ENCODE data around the gene KSR1.

The KSR1 gene

DNA sequence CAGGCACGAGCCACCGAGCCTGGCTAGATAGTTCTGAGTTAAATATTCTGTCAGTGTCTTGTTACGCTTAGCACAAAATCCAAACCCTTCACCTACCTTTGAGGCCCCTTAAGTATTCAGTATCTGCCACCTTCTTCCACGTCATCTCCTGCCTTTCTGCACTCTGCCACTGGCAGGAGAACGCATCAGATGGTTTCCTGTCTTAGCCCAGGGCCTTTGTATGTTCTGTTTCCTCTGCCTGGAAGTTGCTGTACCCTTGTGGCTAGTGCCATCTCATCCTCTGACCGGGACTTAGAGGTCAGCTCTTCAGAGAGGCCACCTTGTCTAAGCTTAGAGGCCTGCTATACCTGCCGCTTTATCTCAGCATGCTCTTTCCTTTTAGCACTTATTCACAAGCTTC is 107.3 kb downstream of the KSR1 start:
- CTCF ChIA-PET, result interaction anchor here (1.7 kb wide), 1 partner anchor 11 kb away, joined by 5 read pairs; no protein-coding TSS in a partner anchor
- POLR2A ChIA-PET, result interaction anchor here (0.6 kb wide), 1 partner anchor 17 kb away, joined by 3 read pairs; no protein-coding TSS in a partner anchor
- TF ChIP-seq ZNF384 (IDR thresholded peaks at IDR 0.05) (no peak), FOXM1 (IDR thresholded peaks at IDR 0.05; ENCODE audit: borderline replicate concordance) (no peak)
- no peak for DNase-seq (ENCODE audit: extremely low spot score)

DNA sequence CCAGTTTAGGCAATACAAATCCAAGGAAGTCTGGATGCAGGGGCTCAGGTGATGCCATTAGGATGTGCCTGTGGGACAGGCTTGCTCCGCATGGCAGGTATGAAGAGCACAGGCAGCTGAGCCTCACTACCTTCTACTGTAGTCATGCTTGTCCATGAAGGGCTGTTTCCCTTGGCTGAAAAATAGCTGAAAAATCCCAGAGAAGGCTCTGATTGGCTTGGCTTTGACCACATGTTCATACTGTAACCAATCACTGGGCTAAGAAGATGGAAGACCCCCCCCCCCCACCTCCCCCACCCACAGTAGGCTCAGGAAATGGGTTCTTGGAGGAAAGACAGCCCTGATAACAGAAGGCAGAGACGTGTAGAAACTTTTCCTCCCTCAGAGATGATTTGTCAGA is 108.2 kb downstream of the KSR1 start:
- DNase-seq (ENCODE audit: extremely low spot score), result no peak
- CTCF ChIA-PET, result interaction anchor here (1.7 kb wide), 1 partner anchor 10 kb away, joined by 5 read pairs; no protein-coding TSS in a partner anchor
- POLR2A ChIA-PET, result no interaction called here
- no peak for TF ChIP-seq HDGF (IDR thresholded peaks at IDR 0.05; ENCODE audit: borderline replicate concordance)

DNA sequence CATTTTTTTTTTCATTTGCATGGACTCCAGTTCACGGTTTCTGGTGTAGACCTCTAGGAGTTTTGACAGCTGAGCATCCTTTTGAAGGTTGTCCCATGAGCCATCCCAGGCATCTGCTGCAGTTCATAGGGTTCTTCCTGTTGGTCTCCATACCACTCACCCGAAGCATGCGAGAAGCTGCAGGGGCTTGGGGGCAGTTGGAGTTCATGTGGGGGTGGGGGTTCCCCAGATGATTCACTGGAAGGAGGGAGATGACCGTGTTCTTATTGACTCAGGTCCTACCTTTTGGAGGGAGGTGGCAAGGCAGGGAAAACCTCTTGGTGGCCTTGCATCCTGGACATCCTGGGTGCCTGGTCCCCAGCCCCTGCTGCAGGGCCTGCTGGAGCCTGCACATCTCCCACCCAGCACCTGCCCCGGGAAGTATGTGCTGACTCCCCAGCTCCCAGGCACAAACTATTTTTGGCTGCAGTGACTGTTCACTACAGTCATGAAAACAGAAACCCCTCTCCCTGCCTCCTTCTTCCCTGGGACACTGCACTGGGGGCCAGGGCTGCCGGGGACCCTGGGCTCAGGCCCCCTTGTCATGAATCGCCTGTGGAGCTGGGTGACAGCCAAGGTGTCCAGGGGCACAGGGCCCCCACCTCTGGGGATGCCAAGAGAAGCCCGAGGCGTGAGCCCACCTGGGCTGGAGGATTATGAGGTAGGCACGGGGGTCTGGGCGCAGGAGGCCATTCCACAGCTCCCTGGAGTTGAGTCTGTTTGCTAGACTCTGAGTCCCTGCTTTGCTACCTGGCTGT is 109.8 kb downstream of the KSR1 start:
- CTCF ChIA-PET, result interaction anchor here (0.6 to 1.5 kb wide), 4 partner anchors 14 to 1066 kb away, joined by 3 to 4 read pairs (median 3); partner anchors contain the start of gene KSR1
- TF ChIP-seq LEF1 (IDR thresholded peaks at IDR 0.05; ENCODE audit: borderline replicate concordance) (no peak), FOXM1 (IDR thresholded peaks at IDR 0.05; ENCODE audit: borderline replicate concordance) (no peak), ZNF384 (IDR thresholded peaks at IDR 0.05) (no peak), SUZ12 (IDR thresholded peaks at IDR 0.05) (no peak), FOXA1 (IDR thresholded peaks at IDR 0.05) (no peak), CTBP1 (IDR thresholded peaks at IDR 0.05; ENCODE audit: borderline replicate concordance) (no peak), SP1 (IDR thresholded peaks at IDR 0.05) (no peak), HDGF (IDR thresholded peaks at IDR 0.05; ENCODE audit: borderline replicate concordance) (no peak), TARDBP (IDR thresholded peaks at IDR 0.05) (no peak), ARNT (IDR thresholded peaks at IDR 0.05) (no peak), FOXK2 (IDR thresholded peaks at IDR 0.05) (no peak), L3MBTL2 (conservative IDR thresholded peaks at IDR 0.05) (no peak), NFRKB (IDR thresholded peaks at IDR 0.05) (no peak), ELF4 (IDR thresholded peaks at IDR 0.05) (no peak), BHLHE40 (IDR thresholded peaks at IDR 0.05; ENCODE audit: borderline replicate concordance) (no peak)
- TF ChIP-seq, protein P1, sequence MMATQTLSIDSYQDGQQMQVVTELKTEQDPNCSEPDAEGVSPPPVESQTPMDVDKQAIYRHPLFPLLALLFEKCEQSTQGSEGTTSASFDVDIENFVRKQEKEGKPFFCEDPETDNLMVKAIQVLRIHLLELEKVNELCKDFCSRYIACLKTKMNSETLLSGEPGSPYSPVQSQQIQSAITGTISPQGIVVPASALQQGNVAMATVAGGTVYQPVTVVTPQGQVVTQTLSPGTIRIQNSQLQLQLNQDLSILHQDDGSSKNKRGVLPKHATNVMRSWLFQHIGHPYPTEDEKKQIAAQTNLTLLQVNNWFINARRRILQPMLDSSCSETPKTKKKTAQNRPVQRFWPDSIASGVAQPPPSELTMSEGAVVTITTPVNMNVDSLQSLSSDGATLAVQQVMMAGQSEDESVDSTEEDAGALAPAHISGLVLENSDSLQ (IDR thresholded peaks at IDR 0.05), result no peak
- POLR2A ChIA-PET, result no interaction called here
- DNase-seq (ENCODE audit: extremely low spot score), result no peak

DNA sequence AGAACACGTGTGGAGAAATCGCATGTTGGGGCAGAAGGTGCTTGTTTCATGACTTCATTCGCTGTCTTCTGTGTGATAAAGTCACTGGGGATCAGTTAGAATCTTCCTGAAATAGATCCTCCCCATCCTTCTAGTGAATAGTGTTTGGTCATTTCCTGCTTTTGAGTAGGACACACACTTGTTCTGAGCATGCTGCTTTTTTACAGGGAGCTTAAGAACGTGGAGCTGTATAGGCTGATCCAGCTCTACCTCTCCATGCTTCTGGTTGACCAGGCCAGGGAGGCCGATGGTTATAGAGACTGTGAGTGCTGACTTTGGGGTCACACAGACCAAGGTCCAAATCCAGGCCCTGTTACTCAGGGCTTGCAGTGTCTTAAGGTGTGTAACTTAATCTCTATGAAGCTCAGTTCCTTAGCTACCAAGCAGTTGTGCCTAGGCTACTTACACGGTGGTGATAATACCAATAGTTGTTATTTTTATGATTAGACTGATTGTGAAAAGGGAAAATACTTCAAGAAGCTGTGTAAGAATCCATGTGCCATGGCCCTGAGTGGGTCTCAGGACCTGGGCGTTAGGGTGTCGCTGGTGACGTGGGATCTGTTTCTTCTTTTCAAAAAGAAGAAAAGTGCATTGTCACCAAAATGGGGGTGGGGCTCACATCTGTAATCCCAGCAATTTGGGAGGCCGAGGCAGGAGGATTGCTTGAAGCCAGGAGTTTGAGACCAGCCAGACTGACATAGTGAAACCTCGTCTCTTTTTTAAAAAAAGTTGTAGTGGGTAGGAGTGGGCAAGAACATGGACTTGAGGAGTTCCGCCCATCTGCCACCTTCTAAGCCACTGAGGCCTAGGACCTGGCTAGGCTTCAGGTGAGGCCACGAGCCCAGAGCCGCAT is 110.7 kb downstream of the KSR1 start:
- ChIA-PET CTCF (interaction anchor here (0.6 to 1.5 kb wide), 3 partner anchors 14 to 111 kb away, joined by 3 read pairs; partner anchors contain the start of gene KSR1), POLR2A (no interaction called here)
- no peak for DNase-seq (ENCODE audit: extremely low spot score)
- TF ChIP-seq HDGF (IDR thresholded peaks at IDR 0.05; ENCODE audit: borderline replicate concordance) (no peak), ARNT (IDR thresholded peaks at IDR 0.05) (no peak), FOXK2 (IDR thresholded peaks at IDR 0.05) (no peak), NFRKB (IDR thresholded peaks at IDR 0.05) (no peak), ZNF384 (IDR thresholded peaks at IDR 0.05) (no peak), L3MBTL2 (conservative IDR thresholded peaks at IDR 0.05) (no peak), FOXA1 (IDR thresholded peaks at IDR 0.05) (no peak), SP1 (IDR thresholded peaks at IDR 0.05) (no peak), FOXM1 (IDR thresholded peaks at IDR 0.05; ENCODE audit: borderline replicate concordance) (no peak), TARDBP (IDR thresholded peaks at IDR 0.05) (no peak), BHLHE40 (IDR thresholded peaks at IDR 0.05; ENCODE audit: borderline replicate concordance) (no peak), LEF1 (IDR thresholded peaks at IDR 0.05; ENCODE audit: borderline replicate concordance) (no peak), ELF4 (IDR thresholded peaks at IDR 0.05) (no peak), SUZ12 (IDR thresholded peaks at IDR 0.05) (no peak), CTBP1 (IDR thresholded peaks at IDR 0.05; ENCODE audit: borderline replicate concordance) (no peak)
- TF ChIP-seq, protein P1 (IDR thresholded peaks at IDR 0.05), result no peak

DNA sequence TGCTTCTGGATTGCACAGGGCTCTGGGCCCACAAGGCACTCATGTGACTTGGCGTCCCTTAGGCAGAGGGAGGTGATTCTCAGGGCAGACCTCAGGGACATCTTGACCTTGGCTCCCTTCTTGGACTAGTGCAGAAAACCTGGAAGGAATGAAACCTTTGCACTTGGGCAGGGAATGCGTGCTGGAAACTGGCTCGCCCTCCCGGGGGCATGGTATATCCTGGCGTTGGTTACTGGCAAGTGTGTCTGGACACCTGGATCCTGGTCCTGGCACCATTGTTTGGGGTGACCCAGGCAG is 111.3 kb downstream of the KSR1 start:
- DNase-seq (ENCODE audit: extremely low spot score), result no peak
- POLR2A ChIA-PET, result no interaction called here
- CTCF ChIA-PET, result interaction anchor here (1.5 kb wide), 1 partner anchor 15 kb away, joined by 3 read pairs; no protein-coding TSS in a partner anchor
- TF ChIP-seq, protein P1 (IDR thresholded peaks at IDR 0.05), result no peak
- TF ChIP-seq SP1 (IDR thresholded peaks at IDR 0.05) (no peak), L3MBTL2 (conservative IDR thresholded peaks at IDR 0.05) (no peak), ARNT (IDR thresholded peaks at IDR 0.05) (no peak)

DNA sequence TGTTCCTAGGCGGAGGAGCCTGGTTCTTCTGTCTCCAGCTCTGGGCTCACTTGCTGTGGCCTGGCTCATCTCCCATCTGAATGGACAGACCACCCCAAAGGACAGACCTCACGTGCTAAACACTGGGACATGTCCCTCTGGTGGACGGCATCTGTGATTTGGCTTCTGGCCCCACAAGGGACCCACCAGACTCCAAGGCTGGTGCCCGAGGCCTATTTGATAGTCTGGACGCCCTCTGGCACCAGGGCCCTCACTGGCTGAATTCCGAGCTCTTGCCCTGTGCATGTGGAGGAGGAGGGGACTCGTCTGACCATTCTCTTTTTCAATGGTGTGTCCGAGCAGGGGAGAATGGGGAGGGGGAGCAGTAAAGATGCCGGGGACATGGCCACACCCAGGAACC is 112.0 kb downstream of the KSR1 start:
- TF ChIP-seq CTBP1 (IDR thresholded peaks at IDR 0.05; ENCODE audit: borderline replicate concordance) (no peak), ZNF384 (IDR thresholded peaks at IDR 0.05) (no peak)
- ChIA-PET CTCF (interaction anchor here (2.1 kb wide), 1 partner anchor 8 kb away, joined by 8 read pairs; no protein-coding TSS in a partner anchor), POLR2A (no interaction called here)
- no peak for DNase-seq (ENCODE audit: extremely low spot score)
